Measurements from ENCODE around the gene RNF152.

Gene RNF152

GRCh38 chr18:61898640-61899101, 5.9 kb upstream of the RNF152 start:
- TF ChIP-seq CTCF (IDR thresholded peaks at IDR 0.05), result no peak
- no peak for DNase-seq
- peaks cover 16% of the 10 kb centered on the region for H3K27me3 Mint-ChIP-seq (ENCODE audit: low read depth, poor library complexity)
- H3K4me3 Mint-ChIP-seq, result no peak overlapping the region
- H3K9me3 Mint-ChIP-seq, result peaks cover 11% of the 10 kb centered on the region
- H3K36me3 Mint-ChIP-seq (ENCODE audit: low read depth), result no peaks in the 10 kb centered on the region
- peaks cover 33% of the 10 kb centered on the region for H3K4me1 Mint-ChIP-seq
- peak overlapping the region; percentile 25 for H3K27ac Mint-ChIP-seq

- Mint-ChIP-seq H3K9me3 (peaks cover 11% of the 10 kb centered on the region), H3K27me3 (ENCODE audit: low read depth, poor library complexity) (peaks cover 33% of the 10 kb centered on the region), H3K4me1 (peaks cover 49% of the 10 kb centered on the region), H3K4me3 (no peak overlapping the region), H3K27ac (peak overlapping the region; percentile 33), H3K36me3 (ENCODE audit: low read depth) (no peaks in the 10 kb centered on the region)
- no peak for TF ChIP-seq CTCF (IDR thresholded peaks at IDR 0.05)
- no peak for DNase-seq
Observed at GRCh38 chr18:61896757-61897156, 4.0 kb upstream of the RNF152 start.

GRCh38 chr18:61896118-61896517, 3.3 kb upstream of the RNF152 start:
- no peak overlapping the region for H3K4me3 Mint-ChIP-seq
- DNase-seq, result no peak
- H3K36me3 Mint-ChIP-seq (ENCODE audit: low read depth), result peaks cover 5% of the 10 kb centered on the region
- peaks cover 11% of the 10 kb centered on the region for H3K9me3 Mint-ChIP-seq
- peaks cover 45% of the 10 kb centered on the region for H3K4me1 Mint-ChIP-seq
- no peak for TF ChIP-seq CTCF (IDR thresholded peaks at IDR 0.05)
- H3K27me3 Mint-ChIP-seq (ENCODE audit: low read depth, poor library complexity), result peaks cover 39% of the 10 kb centered on the region
- no peak overlapping the region for H3K27ac Mint-ChIP-seq

- H3K27ac Mint-ChIP-seq, result no peak overlapping the region
- no peak for TF ChIP-seq CTCF (IDR thresholded peaks at IDR 0.05)
- H3K9me3 Mint-ChIP-seq, result peaks cover 11% of the 10 kb centered on the region
- no peak for DNase-seq
- peak overlapping the region; percentile 73 for H3K4me3 Mint-ChIP-seq
- peaks cover 17% of the 10 kb centered on the region for H3K36me3 Mint-ChIP-seq (ENCODE audit: low read depth)
- H3K4me1 Mint-ChIP-seq, result peaks cover 44% of the 10 kb centered on the region
- peaks cover 43% of the 10 kb centered on the region for H3K27me3 Mint-ChIP-seq (ENCODE audit: low read depth, poor library complexity)
Observed at GRCh38 chr18:61894751-61895524, 2.1 kb upstream of the RNF152 start.

- no peak overlapping the region for H3K27ac Mint-ChIP-seq
- peaks cover 44% of the 10 kb centered on the region for H3K4me1 Mint-ChIP-seq
- no peak for TF ChIP-seq CTCF (IDR thresholded peaks at IDR 0.05)
Observed at GRCh38 chr18:61893971-61894750, 1.4 kb upstream of the RNF152 start.

More at GRCh38 chr18:61893971-61894750, 1.4 kb upstream of the RNF152 start:
- peaks cover 24% of the 10 kb centered on the region for H3K36me3 Mint-ChIP-seq (ENCODE audit: low read depth)
- DNase-seq, result peak; percentile 85
- peaks cover 43% of the 10 kb centered on the region for H3K27me3 Mint-ChIP-seq (ENCODE audit: low read depth, poor library complexity)
- peak overlapping the region; percentile 86 for H3K4me3 Mint-ChIP-seq
- H3K9me3 Mint-ChIP-seq, result peaks cover 11% of the 10 kb centered on the region

Measured in nephron progenitor cell (in vitro differentiated cells).